GM12892 (cell line): ENCODE data around the gene SLIT3.

Source experiments
- POLR2A ChIP-seq: IDR thresholded peaks from 2 replicates; pipeline ENCODE4 v1.6.1; 2011; ENCODE audit warnings: low read depth, low read length, control low read depth
- POLR2AphosphoS5 ChIP-seq: IDR thresholded peaks from 2 replicates; pipeline ENCODE4 v1.6.1; 2011; ENCODE audit warnings: low read depth, low read length, control low read depth

GRCh38 chr5:168747987-168748777 is 552.8 kb downstream of the SLIT3 start:
- no peak for TF ChIP-seq POLR2A
- no peak for TF ChIP-seq POLR2AphosphoS5
